ENCODE results near the gene NAA38.

NAA38 gene

GRCh38 chr17:7841396-7841914 is 15.9 kb downstream of the NAA38 start:
- DNase-seq (ENCODE audit: low read depth in 2 of 2): peak in 1 of 2 experiments; percentile 80

- no peak for DNase-seq (ENCODE audit: low read depth in 2 of 2)
Observed at GRCh38 chr17:7840875-7841274, 16.5 kb downstream of the NAA38 start.

- no peak for DNase-seq (ENCODE audit: low read depth in 2 of 2)
Observed at GRCh38 chr17:7840441-7840840, 16.9 kb downstream of the NAA38 start.

GRCh38 chr17:7839876-7840261 is 17.5 kb downstream of the NAA38 start:
- no peak for DNase-seq (ENCODE audit: low read depth in 2 of 2)

GRCh38 chr17:7839190-7839875 is 18.0 kb downstream of the NAA38 start:
- no peak for DNase-seq (ENCODE audit: low read depth in 2 of 2)

- DNase-seq (ENCODE audit: low read depth in 2 of 2): peak in 1 of 2 experiments; percentile 74
Observed at GRCh38 chr17:7838090-7839075, 19.0 kb downstream of the NAA38 start.

- no peak for DNase-seq (ENCODE audit: low read depth in 2 of 2)
Observed at GRCh38 chr17:7837408-7838088, 19.8 kb downstream of the NAA38 start.

GRCh38 chr17:7836596-7837407 is 20.6 kb downstream of the NAA38 start:
- DNase-seq (ENCODE audit: low read depth in 2 of 2): peak in 1 of 2 experiments; percentile 83

GRCh38 chr17:7835814-7836595 is 21.4 kb downstream of the NAA38 start:
- DNase-seq (ENCODE audit: low read depth in 2 of 2): no peak

- peak; percentile 98 for DNase-seq (ENCODE audit: low read depth in 2 of 2)
Observed at GRCh38 chr17:7834957-7835813, 22.2 kb downstream of the NAA38 start.

- no peak for DNase-seq (ENCODE audit: low read depth in 2 of 2)
Observed at GRCh38 chr17:7834542-7834956, 22.8 kb downstream of the NAA38 start.

GRCh38 chr17:7833795-7834541 is 23.4 kb downstream of the NAA38 start, which contains the start of gene KDM6B:
Gene KDM6B, plus strand, starts transcription at chr17:7834217. Its CDS starts 11,338 bp downstream, at chr17:7845555.
- DNase-seq (ENCODE audit: low read depth in 2 of 2): peak in 1 of 2 experiments; percentile 65

GRCh38 chr17:7833011-7833794 is 24.2 kb downstream of the NAA38 start:
- DNase-seq (ENCODE audit: low read depth in 2 of 2): no peak

- DNase-seq (ENCODE audit: low read depth in 2 of 2): no peak
Observed at GRCh38 chr17:7832431-7832830, 24.9 kb downstream of the NAA38 start.

GRCh38 chr17:7831233-7831632 is 26.1 kb downstream of the NAA38 start:
- DNase-seq (ENCODE audit: low read depth in 2 of 2): no peak

GRCh38 chr17:7830616-7831015 is 26.7 kb downstream of the NAA38 start:
- no peak for DNase-seq (ENCODE audit: low read depth in 2 of 2)

- DNase-seq (ENCODE audit: low read depth in 2 of 2): no peak
Observed at GRCh38 chr17:7825206-7825990, 32.0 kb downstream of the NAA38 start.

Measured in fibroblast of skin of left quadriceps (primary cell).